GM21619 (cell line): ENCODE measurements around the gene STIMATE.

Source experiments
- ATAC-seq: cut with Tn5 transposase; IDR thresholded peaks from one replicate; pipeline ENCODE4 v1.9.1; 2021; ENCODE audit not compliant: unreplicated experiment

Gene STIMATE

DNA sequence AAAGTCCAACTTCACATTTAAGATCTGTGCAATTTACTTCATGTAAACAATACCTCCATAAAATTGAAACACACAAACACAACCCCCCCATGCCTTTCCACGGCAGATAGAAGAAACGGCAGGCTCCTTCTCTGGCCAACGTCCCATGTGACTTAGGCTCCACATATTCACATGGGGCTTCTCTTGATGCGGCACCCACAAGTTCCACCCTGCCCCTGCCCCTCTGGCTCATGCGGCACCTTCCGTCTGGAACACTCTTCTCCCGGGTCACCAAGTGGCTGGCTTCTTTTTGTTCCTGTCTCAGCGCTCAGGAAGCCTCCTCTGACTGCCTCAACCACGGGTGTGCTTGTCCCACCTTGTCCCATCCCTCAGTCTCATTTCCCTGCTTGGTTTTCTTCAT, 25.6 kb downstream of the STIMATE start:
- ATAC-seq = no peak

DNA sequence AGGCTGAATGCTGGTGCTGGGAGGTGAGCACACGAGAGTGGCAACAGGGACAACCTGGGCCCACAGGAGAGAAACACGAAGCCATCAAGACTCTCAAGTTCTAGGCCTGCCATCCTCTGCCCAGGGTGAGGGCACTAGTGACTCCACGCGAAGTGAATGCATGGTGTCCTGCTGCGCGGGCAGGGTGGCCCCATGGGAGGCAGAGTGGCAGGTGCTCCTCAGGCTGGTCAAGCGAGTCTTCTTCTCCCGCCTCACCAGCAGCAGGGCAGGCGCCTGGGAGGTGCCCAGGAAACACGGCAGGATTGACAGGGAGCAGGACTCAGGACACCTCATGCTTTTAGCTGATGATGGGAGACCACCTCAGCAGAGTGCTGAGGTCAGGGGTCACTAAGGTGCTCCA, 26.9 kb downstream of the STIMATE start:
- no peak for ATAC-seq

DNA sequence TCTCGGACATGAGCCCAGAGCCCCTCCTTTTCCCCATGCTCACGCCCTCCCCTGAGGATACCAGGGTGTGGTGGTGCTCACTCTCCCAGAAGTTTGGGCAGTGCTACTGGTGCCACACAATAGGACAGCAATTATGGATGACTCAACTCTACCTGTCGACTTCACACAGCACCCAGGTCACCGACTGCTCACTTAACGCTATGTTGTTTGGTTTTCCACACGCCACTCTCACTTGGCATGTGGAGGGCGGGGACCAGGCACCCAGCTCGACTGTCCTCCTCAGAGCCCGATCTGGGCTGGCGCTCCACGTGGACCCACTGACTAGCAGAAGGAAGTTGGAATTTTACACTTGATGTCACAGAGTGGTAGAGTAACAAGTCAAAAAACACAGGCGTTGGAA, 30.9 kb downstream of the STIMATE start:
- no peak for ATAC-seq

DNA sequence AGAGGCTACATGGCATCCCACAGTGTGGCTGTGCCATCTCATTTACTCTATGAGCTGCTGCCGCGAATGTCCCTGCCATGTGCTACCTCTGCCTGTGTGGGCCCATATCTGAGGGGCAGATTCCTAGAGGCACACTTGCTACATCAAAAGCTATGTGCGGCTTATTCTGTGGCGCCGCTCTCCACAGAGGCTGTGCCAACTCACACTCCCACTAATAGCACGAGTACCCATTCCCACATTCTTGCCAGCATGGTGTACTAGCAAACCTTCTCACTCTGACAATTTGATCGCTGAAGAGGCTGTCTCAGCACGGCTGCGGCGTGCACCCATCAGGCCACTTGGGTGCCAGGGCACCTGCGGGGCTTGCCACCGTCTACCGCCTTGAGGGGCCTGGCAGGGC, 31.4 kb downstream of the STIMATE start:
- ATAC-seq = no peak

DNA sequence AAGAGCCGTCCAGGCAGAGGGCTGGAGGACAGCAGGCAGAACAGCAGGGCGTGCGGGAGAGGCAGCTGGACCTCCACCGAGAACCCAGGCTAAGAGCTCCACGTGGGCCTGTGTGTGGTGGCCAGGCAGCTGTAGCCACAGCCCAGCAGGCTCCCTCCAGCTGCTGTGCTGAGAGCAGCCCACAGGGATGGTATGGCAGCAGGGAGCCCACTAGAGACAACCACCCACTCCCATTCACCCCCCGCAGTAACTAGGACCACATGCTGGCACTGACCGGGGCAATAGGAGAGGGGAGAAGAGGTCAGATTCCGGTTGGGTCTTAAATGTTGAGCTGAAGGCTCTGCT, 37.0 kb downstream of the STIMATE start:
- no peak for ATAC-seq

DNA sequence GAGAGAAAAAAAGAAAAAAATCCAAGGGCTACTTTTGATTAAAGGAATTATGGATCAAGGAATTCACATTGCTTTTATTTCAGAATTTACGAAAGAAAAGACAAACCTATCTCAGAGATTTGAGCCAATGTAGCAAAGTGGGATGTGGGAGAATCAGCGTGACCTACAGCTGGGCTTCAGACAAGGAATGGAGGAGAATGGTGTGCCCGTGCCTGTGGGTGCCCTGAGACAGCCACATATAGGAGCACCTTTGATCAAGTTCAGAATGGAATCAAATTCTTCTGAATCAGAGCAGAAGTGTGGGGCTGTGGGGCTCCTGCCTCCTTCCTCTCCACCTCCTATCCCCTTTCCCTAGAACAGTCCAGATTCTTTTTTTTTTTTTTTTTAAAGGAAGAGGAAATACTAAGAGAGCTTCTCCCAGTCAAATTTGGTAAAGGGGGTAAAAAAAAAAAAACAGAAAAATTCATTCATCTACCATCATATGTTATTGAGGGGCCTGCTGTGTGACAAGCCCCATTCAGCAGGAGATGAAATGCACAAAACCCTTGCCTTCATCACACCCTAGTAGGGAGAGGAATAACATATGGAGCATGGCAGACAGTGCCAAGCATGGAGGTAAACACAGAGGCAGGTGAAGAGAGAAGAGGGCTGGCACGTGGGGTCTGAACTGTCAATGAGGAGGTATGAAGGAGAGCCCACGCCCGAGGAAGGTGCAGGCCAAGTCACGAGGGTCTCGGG, 37.5 kb downstream of the STIMATE start:
- ATAC-seq = no peak

DNA sequence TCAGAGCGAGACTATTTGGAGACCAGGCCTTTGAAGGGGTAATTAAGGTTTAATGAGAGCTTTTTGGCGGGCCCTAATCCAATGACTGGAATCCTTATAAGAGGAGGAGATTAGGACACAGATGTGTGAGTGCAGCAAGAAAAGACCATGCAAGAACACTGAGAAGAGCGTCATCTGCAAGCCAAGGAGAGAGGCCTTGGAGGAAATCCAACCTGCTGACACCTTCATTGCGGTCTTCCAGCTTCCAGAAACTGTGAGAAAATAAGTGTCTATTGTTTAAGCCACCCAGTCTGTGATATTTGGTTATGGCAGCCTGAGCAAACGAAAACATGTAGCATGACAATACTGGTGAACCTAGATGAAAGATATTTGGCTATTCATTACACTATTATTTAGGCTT, 39.5 kb downstream of the STIMATE start:
- no peak for ATAC-seq

DNA sequence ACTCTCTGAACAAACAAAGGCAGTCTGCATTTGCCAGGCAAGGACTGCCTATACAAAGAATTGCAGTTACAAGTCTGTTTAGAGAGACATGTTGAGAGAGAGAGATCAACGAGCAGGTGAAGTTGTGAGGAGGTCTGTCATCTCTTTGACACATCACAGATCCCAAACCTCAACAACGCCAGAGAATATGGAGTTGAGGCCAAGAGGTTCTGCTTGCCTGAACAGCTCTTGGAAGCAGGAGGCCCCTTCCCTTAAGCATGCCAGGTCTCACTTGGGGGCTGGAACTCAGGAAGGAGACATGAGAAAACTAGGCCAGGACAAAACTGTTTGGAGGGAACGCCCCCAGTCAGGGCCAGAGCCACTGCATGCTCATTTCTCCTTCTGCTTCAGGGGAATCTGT, 40.2 kb downstream of the STIMATE start:
- ATAC-seq = no peak

DNA sequence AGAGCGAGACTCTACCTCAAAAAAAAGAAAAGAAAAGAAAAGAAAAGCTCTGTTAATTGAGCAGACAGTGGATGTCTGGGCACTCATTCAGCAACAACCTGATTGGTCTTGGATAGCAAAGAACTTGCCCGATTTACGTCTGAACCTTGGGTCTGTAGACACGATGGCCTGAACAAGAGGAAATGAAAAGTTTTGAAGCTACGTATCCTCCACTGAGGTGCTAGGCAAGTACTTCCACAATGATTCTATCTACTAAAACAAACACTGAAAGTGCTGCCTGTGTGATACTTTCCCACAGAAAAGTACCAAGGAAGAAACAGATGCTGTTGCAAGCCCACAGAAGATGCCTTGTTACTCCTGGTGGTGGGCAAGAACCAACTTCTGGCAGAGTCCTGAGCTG, 40.7 kb downstream of the STIMATE start:
- ATAC-seq = no peak

DNA sequence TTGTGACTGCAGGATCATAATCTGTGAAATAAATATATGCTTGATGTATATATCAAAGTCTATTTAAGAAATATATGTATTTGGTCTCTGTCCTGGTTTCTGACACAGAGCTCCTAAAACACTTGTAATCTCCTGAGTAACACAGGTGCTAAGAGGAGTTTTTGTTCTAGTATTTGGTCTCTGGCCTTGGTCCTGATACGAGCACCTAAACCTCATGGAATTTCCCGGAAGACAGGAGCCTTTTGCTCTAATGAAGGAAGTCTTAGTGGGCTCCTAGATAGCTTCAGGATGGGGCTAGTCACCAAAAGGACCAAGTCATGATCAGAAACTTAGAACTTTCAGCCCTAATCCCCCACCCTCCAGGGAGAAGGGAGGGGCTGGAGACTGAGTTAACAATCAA, 43.3 kb downstream of the STIMATE start:
- no peak for ATAC-seq

DNA sequence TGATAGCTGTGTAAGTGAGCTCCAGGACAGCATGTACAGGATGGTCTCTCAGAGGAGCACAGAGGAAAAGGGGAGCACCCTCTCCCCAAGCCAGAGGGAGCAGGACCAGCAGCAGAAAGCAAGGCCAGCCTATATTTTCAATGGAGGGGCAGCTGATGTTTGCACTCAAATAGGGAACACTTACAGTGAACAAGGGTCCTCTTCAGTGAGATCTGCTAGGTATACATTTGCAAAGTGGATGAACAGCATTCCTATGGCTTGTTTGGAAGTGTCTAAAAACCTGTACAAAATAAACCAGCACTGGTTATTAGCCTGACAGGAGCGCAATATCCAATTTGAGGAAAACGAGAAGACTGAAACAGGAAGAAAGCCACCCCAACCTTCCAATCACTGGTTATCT, 44.9 kb downstream of the STIMATE start:
- ATAC-seq = no peak

DNA sequence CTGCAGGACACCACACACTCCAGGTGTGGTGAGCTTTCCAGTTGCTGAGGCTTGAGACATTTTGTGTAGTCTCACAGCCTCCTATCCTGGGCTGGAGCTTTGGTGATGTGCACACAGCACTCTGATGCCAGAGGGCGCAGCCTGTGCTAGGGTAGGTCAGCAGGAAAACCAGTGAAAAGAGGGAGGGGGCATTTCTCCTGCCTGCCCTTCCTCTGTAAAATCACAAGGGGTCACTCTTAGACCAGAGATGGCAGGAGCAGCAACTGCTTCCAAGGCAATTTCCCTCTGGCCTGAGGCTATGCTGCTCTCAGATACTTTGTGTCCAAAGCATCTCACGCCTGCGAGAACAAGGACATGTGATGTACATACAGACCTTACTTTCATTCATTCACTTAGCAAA, 46.0 kb downstream of the STIMATE start:
- no peak for ATAC-seq

DNA sequence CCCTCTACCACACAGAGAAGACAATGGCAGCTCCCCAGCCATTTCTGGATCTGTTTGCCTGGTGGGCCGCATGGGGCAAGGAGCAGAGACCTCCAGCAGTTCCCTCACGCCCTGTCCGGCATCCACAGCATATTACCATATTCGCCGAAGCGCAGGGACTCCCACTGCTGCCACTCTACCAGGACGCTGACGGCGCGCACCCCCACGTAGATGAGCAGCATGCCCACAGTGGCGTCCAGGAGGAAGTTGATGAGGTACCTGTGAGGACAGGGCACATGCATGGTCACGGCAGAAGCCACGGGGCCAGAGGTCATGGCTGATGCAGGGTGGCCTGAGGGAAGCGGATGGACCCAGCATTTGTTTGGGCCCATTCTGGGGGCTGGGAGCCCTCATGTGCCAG, 47.7 kb downstream of the STIMATE start:
- ATAC-seq = no peak

DNA sequence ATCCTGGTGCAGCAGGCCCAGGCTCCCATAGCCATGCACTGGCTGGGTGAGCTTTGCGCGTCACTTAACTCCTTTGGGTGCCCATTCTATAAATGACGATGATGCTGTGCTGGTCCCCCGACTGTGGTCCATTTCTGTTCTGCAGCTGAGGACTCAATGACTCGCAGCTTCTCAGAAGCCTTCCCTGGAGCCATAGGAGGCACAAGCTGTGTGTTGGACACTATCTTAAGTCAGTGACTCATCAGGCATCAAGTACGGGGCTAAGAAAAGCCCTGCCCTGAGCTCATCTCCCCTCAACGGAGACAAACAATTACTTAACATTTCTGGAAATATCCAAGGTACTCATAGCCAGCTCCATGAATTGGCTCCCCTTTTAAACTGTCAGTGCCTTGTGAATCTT, 48.7 kb downstream of the STIMATE start:
- no peak for ATAC-seq

DNA sequence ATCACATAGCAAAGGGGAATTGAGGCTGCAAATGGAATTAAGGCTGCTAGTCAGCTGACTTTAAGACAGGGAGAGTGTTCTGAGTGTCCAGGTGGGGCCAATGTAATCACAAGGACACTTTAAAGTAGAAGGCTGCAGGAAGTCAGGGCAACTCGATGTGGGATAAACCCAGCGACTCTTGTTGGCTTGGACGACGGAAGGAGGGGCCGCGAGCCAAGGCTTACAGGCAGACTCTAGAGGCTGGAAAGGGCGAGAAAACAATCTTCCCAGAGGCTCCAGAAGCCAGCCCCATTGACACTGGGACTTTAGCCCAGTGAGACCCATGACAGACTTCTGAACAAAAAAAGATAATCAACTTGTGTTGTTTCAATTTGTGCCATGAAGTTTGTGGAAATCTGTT, 49.6 kb downstream of the STIMATE start:
- no peak for ATAC-seq

DNA sequence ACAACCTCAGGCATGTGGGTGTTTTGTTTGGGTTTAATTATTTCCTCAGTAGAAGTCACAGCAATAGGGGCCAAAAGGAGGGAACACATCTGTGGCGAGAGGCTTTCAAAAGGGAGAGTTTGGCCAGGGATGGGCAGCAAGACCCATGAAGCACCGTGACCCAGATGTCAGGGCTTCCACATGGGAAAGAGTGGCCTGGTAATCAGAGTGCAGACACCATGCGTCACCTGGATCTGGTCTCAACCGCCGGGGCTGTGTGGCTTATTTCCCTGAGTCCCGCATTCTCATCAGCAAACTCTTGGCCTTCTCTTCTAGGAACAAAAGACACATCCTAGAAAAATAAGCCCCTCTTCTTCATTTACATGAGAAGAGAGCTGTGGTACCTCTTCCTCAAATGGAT, 50.1 kb downstream of the STIMATE start:
- ATAC-seq = no peak

DNA sequence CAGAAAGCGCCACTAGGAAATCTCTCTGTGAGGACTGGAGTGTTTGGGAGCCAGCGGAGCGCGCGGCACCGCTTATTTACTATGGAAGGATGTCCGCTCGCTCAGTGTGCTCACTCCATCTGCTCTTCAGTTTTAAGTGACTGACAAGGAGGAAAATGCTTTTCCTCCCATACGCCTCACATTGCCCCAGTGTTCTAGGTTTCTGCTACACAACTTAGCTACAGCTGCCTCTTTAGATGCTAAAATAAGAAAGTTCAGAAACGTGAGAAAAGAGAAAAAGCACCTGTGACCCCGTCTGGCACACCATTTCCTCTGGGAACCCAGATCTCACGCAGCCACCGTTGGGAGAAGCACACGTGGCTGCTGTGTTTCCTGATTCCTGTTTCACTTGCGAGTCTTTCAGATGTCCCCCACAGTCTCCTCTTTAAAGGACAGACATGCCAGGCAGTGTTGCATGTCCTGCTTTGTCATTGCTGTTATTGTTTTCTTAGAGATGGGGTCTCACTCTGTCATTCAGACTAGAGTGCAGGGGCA, 50.8 kb downstream of the STIMATE start:
- no peak for ATAC-seq

DNA sequence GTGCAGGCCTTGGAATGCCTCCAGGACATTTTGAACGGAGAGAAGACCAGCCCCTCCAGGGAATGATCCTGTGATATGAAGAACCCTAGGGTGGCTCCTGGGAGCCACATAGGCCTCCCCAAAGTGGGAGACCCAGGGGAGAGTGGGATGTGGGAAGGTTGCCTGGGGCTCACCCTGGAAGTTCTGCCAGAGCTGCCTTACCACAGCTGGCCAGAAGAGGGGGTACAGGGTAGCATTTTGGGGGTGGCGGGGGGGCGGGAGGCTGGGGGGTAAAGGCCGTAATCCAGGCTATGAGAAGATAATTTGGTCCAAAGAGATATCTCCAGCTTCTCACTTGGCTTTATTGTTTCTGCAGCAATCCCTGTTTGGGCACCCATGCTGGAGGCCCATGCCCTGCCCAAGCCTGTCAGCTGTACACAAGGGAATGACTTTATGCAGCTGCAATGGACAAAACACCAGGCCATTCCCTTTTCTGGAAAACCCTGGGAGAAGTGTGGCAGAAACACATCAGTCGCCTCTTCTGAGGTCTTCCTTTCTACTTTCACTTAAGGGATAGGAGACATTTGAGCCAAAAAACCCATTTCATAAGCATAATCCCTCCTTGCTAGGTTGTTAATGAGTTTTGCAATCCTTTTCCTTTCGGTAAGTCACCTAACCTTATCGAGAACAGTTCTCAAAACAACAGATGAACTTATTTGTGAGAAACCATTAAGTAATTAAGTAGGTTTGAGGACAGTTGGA, 51.5 kb downstream of the STIMATE start:
- ATAC-seq = no peak

DNA sequence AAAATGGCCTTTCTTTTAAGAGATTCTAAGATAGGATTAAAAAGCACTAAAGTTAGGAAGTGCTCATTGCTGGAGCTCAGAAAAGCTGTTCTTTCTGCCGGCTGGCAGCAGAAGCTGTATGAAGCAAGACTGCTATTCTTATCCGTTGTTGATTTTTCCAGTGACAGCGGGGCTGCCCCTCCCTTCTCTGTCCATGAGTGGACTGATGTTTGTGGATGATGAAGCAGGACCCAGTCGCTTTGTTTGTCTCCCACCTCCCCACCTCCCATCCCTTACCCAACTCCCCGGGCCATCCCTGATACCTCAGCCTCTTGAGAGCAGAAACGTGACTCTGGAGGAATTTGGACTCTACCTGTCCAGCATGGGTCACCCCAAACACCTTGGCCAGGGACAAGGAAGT, 52.2 kb downstream of the STIMATE start:
- ATAC-seq = no peak

DNA sequence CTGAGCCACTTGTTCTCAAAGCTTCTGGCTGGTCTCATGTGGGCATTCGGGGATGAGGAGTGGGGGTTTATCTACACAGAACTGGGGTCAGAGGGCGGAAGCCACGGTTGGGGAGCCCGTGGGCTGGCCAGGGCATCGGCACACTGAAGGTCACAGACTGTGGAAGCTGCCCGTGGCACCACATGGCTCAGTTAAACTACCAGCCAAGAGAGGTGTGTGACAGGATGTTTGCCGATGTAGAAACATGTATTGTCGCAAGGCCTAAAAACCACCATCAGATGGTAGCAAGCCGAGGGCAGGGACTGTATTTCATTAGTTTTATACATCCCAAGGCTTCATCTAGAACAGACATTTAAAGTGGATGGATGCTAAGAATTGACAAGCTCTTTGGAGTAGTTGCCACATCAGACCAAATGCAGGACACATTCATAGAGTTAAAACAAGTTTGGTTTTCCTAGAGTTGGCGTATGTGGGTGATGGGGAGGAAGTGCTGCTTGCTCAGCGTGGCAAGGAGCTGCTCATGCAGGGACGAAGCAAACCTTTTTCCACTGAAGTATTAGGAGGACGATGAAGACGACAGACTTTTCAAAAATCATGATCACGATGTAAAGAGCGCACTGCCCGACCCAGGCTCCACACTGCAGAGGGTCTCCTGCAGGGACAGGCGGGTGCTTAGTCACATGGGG, 52.9 kb downstream of the STIMATE start:
- ATAC-seq = no peak

DNA sequence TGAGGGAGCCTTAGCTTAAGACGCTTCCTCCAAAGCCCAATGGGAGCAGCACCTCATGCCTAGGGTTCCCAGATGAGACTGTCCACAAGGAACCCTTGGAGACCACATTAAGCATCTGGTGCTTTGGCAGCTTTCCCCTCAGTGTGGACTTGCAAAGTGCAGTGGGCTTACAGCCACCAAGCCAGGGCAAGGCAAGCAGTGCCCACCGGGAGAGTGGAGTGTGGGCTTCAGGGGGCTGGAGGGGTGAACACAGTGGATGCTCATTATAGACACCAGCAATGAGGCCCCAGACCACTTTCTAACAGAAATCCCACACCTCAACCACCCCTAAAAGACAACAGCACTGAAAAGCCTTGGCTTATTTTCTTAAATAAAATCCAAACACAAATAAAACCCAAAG, 53.5 kb downstream of the STIMATE start:
- ATAC-seq = no peak
